GM06990 (cell line): Measurements from ENCODE around the gene SP1.
A peak's percentile ranks its signal among the peaks of the same experiment; 100 is the strongest.
"Not testable (repeated sequence)": the region's sequence is repeated elsewhere in the genome, so short reads cannot be mapped to it uniquely, and the experiment has no call there.

Experiments used
- DNase-seq: peaks from one replicate; pipeline ENCODE4 v3.0.0-alpha.2; 2011; ENCODE audit not compliant: insufficient read length; ENCODE audit errors: extremely low read depth
- H3K27me3 ChIP-seq: replicated peaks from 2 replicates; pipeline ENCODE4 v1.6.0; 2011; ENCODE audit warnings: low read length; ENCODE audit not compliant: control insufficient read depth, insufficient read depth
- H3K36me3 ChIP-seq: 2 replicates; pipeline ENCODE4 v1.5.1; 2011; ENCODE audit warnings: low read length; ENCODE audit not compliant: control insufficient read depth, insufficient read depth
- H3K4me3 ChIP-seq: replicated peaks from 2 replicates; pipeline ENCODE4 v1.5.1; 2011; ENCODE audit warnings: low read depth, mild to moderate bottlenecking, control low read depth, low read length
- TF ChIP-seq, protein P1 (sequence below): IDR thresholded peaks from 2 replicates; pipeline ENCODE4 v1.5.1; 2011; ENCODE audit warnings: low read length, control low read depth, mild to moderate bottlenecking, inconsistent platforms; ENCODE audit not compliant: insufficient read depth, poor library complexity, severe bottlenecking

The SP1 gene

DNA sequence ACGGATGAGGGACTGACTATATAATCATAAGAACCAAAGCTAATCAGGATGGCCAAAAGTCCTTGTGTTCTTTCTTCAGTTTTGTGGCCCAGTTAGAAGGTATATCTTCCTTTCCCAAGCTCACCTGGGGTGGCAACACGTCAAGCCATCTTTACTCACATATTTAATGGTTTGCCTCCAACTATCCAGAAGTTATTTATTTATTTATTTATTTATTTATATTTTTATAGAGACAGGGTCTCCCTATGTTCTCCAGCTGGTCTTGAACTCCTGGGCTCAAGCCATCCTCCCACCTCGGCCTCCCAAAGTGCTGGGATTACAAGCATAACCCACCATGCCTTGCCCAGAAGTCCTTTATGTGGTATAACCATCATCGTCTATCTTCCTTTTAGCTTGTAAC lies 32.1 kb upstream of the SP1 start:
- Histone ChIP-seq H3K27me3 (no peaks in the 10 kb centered on the region), H3K36me3 (no peaks in the 10 kb centered on the region), H3K4me3 (no peak overlapping the region)
- TF ChIP-seq, protein P1, sequence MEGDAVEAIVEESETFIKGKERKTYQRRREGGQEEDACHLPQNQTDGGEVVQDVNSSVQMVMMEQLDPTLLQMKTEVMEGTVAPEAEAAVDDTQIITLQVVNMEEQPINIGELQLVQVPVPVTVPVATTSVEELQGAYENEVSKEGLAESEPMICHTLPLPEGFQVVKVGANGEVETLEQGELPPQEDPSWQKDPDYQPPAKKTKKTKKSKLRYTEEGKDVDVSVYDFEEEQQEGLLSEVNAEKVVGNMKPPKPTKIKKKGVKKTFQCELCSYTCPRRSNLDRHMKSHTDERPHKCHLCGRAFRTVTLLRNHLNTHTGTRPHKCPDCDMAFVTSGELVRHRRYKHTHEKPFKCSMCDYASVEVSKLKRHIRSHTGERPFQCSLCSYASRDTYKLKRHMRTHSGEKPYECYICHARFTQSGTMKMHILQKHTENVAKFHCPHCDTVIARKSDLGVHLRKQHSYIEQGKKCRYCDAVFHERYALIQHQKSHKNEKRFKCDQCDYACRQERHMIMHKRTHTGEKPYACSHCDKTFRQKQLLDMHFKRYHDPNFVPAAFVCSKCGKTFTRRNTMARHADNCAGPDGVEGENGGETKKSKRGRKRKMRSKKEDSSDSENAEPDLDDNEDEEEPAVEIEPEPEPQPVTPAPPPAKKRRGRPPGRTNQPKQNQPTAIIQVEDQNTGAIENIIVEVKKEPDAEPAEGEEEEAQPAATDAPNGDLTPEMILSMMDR, result no peak
- no peak for DNase-seq

DNA sequence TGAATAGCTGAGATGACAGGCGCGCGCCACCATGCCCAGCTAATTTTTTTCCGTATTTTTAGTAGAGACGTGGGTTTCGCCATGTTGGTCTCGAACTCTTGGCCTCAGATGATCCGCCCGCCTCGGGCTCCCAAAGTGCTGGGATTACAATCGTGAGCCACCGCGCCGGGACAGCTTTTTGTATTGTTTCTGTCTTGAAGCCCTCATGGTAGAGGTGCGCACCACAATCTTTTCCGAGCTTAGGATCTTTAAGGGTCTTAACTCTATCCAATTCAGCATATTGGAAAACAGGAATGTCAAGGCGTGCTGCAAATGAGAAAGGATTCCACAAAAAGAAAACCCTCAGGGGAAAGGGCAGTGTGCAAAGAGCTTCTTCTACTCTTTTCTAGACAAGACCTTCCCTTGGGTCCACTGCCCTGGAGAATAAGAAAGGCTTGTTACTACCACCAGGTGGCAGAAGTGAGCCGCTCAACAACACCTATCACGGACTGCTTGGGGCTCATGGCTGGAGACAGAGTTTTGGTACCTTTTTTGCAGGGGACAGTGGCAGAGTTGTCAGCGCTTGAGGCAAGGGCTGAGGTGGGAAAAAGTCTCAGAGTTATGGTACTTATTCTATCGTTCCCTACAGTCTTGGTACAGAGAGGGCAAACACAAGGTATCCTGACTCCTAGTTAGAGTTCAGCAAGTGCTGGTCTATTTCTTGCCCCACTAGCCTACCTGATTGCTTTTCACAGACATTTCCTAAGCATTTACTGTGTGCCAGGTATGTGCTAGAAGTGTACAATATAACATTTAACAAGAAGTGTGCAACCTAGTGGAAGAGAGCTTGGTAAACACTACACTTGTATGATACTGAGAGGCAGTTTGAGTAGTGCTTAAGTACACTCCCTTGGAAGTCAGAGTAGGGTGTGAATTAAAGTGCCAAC lies 27.4 kb upstream of the SP1 start:
- Histone ChIP-seq H3K36me3 (no peaks in the 10 kb centered on the region), H3K4me3 (no peak overlapping the region), H3K27me3 (no peaks in the 10 kb centered on the region)
- TF ChIP-seq, protein P1, result peak; percentile 82
- DNase-seq, result peak; percentile 41

DNA sequence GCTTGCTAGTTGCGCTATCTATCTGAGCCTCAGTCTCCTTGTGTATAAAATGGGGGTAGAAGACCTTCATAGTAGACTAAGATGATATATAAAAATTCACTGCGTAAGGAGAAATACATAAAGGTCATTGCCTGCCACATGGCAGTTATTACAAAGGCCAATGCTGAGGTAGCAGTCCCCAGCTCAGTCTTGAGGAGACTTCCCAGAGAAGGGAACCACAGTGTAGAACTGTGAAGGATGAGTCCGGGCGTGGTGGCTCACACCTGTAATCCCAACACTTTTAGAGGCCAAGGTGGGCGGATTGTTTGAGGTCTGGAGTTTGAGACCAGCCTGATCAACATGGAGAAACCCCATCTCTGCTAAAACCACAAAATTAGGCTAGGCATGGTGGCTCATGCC lies 26.7 kb upstream of the SP1 start:
- Histone ChIP-seq H3K4me3 (no peak overlapping the region), H3K27me3 (no peaks in the 10 kb centered on the region), H3K36me3 (no peaks in the 10 kb centered on the region)
- TF ChIP-seq, protein P1, result no peak
- no peak for DNase-seq

DNA sequence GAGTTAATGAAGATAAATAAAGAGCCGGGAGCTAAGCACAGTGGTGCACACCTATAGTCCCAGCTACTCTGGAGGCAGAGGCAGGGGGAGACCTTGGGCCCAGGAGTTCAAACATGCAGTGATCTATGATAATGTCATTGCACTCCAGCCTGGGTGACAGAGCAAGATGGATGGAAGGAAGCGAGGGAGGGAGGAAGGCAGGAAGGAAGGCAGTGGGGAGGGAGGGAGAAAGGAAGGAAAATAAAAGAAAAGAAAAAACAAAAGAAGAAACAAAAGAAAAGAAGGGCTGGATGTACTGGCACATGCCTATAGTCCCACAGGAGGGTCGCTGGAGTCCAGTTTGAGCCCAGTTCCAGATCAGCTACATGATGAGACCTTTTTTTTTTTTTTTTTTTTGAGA lies 24.9 kb upstream of the SP1 start:
- H3K4me3 ChIP-seq, result no peak overlapping the region
- H3K27me3 ChIP-seq, result no peaks in the 10 kb centered on the region
- no peaks in the 10 kb centered on the region for H3K36me3 ChIP-seq
- TF ChIP-seq, protein P1, result no peak
- no peak for DNase-seq

DNA sequence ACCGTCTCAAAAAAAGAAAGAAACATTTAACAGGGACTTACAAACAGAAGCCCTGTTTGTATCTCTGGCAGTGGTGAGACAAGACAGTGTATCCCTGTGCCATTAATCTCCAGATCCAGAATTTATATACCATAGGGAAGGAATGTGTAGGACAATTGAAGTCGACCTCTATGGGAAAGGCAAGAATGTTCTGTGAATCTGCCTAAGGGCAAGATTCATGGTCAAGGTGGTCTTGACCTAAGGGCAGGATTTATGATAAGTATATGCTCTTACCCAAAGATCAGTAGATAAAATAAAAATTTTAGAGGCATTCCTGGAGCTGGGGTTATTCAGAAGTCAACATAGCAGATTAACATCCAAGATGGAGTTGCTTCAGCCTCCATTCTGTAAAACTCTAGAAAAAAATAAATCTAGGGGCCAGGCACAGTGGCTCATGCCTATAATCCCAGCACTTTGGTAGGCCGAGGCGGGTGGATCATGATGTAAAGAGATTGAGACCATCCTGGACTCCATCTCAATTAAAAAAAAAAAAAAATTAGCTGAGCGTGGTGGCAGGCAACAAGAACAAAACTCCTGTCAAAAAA lies 21.0 kb upstream of the SP1 start:
- DNase-seq, result no peak
- TF ChIP-seq, protein P1, result no peak
- Histone ChIP-seq H3K36me3 (no peaks in the 10 kb centered on the region), H3K4me3 (no peak overlapping the region), H3K27me3 (no peaks in the 10 kb centered on the region)

DNA sequence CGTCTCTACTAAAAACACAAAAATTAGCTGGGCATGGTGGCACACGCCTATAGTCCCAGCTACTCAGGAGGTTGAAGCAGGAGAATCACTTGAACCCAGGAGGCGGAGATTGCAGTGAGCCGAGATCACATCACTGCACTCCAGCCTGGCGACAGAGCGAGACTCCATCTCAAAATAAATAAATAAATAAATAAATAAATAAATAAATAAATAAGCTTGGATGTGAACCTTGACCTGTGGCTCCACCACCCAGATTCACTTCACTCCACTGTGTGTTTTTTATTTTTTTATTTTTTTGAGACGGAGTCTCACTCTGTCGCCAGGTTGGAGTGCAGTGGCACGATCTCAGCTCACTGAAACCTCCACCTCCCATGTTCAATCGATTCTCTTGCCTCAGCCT lies 18.3 kb upstream of the SP1 start:
- DNase-seq, H3K36me3 ChIP-seq, H3K4me3 ChIP-seq, H3K27me3 ChIP-seq: not testable (repeated sequence)
